Non-pigmented ciliary epithelial cell (primary cell): ENCODE measurements around the gene ACACB.
"Not testable (repeated sequence)": the region's sequence is repeated elsewhere in the genome, so short reads cannot be mapped to it uniquely, and the experiment has no call there.

Experiments
- DNase-seq: peaks from one replicate; pipeline ENCODE4 v3.0.0-alpha.2; 2010; ENCODE audit warnings: low read depth

ACACB gene

DNA sequence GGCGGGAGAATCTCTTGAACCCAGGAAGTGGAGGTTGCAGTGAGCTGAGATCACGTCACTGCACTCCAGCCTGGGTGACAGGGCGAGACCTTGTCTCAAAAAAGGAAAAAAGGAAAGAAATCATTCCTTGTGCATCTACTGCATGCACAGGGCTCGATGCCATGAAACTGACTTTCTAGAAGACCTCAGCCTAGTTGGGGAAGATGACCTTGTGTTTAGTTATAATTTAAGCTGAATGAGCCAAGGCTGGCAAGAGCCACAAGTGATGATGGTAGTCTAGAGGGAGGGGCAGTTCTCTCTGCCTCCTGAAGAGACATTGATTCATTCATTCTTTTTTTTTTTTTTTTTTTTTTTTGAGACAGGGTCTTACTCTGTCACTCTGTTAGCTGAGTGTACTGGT is 24.2 kb downstream of the ACACB start:
- DNase-seq: no peak

DNA sequence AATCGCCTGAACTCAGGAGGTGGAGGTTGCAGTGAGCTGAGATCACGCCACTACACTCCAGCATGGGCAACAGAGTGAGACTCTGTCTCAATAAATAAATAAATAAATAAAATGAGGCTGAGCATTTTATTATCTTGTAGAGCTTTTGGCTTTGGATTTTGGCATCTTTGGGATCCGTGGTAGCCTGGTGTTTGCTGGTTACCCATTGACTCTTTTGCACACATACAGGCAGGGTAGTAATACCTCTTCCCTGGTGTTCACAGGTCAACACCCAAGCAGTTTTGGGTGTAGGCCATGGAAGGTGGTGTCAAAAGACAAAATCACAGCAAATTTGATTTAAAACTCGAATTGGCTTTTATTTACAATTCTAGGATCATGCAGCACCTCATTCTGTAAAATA is 27.8 kb downstream of the ACACB start:
- no peak for DNase-seq

DNA sequence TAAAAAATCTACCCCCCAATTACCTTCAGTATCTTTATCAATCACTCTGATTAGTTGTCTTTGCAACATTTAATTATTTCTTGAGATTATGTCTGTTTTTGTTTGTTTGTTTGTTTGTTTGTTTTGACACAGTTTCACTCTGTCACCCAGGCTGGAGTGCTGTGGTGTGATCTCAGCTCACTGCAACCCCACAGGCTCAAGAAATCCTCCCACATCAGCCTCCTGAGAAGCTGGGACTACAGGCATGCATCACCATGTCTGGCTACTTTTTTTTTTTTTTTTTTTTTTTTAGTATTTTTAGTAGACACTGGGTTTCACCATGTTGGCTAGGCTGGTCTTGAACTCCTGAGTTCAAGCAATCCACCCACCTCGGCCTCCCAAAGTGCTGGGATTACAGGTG is 30.7 kb downstream of the ACACB start:
- not testable (repeated sequence) for DNase-seq

DNA sequence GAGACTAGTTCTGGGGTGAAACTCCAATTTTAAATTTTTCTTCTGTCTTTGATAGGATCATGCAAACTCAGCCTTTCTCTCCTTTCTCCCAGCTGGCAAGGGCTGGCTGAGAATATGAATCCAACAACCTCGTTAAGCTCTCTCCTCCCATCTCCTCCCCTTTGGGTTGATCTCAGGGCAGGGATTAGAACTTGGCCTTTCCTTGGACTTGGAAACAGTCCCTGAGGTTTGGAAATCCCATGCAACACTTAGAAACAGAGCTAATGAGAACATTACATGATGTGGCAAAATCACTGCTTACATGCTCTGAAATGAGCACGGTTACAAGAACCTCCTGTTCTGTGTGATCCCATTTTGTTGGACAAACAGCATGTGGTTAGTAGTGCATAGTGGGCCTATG is 31.6 kb downstream of the ACACB start:
- no peak for DNase-seq

DNA sequence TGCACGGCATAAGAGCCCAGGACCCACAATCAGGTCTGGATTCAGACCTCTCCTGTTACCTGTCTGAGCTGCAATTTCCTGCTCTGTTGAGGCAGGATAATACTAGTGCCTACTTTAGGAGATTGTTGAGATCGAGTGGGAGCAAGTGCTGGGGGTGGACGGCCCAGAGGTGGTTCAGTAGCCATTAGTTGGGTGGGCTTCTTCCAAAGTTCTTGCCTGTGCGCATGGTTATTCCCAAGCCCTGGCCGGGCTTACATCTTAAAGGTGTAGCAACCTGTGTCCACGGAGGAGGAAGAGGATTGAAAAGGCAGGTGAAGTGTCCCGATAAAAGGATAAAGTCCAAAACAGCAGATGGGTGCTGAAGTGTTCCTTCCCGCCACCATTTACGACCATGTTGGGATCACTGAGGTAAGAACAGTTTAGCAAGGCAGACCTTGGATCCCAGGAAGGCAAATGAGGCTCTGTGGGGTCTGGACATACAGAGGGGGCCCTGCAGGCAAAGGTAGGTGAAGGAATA is 33.8 kb downstream of the ACACB start:
- no peak for DNase-seq

DNA sequence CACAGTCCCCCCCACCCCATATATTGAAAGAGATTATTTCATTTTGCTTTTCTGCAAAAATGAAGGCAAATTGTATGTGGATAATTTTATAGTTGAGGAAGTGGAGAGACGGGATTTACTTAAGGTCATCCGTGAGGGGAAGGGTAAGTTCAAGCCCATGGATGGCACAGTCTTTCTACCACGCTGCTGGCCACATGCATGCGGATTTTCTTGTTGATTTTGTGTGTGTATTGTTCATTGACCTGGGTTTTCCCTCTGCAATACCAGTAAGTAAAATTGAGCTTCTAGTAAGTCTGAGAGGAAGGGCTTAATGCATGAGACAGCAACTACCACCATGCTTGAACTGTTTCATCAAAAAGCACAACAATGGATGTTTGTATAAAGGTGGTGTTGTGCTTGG is 35.1 kb downstream of the ACACB start:
- DNase-seq: no peak

DNA sequence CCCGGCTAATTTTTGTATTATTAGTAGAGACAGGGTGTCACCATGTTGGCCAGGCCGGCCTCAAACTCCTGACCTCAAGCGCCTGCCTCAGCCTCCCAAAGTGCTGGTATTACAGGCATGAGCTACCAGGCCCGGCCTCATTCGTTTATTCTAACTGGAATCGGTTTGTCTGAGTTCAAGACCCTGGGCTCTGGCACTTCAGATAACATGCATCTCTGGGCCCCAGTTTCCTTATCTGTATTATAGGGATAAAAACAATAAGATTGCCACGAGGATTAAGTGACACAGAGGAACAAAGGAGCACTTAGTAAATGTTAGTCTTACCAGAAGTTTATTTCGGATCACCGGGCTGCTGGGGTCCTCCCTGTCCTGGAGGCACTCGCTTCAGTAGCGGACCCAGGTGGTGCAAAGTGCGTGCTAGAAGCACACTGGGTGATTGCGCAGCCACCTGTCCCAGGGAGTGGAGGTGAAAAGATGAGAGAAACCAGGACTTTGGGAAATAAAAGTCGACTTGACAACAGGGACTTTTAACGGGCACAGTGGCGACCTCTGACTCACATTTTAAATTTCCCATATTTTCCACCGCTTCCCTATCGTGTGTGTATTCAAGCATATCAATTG is 37.5 kb downstream of the ACACB start:
- DNase-seq: no peak

DNA sequence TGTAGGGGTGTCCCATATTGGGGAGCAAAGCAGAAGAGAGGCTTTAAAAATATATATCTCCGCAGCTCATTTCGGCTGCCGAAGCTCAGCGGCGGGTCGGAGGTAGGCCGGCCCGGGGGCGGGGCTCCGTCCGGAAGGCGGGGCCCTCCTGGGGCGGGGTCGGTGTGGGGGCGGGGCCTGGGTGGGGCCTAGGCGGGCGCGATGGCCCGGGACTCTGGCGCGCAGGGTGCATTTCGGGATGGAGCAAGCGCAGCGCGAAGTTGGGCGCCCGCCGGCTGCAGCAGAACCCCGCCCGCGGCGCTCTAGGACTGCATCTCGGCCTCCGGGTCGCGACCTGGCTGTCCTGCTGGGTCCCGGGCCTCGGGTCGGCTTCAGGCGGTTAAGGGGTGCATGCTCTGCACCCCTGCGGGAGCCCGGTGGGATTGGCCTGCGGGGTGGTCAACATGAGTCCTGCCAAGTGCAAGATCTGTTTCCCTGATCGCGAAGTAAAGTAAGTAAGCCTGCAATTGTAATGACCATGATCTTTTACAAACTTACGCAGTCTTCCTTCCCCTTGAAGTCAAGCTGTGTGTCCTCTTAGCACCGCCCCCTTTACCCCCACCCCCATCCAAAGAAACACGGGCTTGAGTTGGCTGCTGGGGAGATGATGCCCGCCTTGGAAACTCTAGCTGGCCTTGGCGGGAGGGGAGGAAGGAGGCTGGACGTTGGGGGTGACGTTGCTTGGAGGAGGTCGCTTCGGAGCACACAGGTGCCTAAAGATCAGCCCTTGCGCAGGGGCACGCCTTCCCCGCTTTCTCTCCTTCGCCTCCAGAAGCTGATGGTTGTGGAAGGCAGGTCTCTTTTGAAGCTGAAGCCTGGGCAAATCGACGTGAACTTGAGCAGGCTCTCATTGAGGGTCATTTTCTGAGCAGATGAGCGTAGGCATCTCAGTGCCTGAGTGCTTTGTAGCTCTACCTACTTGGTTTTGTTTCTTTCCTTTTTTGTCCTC is 38.4 kb downstream of the ACACB start:
- DNase-seq: peak; percentile 11

DNA sequence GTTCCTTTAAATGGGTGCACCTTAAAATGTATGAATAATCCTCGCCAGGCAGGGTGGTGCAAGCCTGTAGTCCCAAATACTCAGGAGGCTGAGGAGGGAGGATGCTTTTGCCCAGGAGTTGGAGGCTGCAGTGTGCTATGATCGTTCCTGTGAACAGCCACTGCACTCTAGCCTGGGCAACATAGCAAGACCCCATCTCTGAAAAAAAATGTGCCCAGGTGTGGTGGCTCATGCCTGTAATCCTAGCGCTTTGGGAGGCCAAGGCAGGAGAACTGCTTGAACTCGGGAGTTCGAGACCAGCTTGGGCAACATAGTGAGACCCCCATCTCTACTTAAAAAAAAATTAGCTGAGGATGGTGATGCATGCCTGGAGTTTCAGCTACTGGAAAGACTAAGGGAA is 39.6 kb downstream of the ACACB start:
- no peak for DNase-seq

DNA sequence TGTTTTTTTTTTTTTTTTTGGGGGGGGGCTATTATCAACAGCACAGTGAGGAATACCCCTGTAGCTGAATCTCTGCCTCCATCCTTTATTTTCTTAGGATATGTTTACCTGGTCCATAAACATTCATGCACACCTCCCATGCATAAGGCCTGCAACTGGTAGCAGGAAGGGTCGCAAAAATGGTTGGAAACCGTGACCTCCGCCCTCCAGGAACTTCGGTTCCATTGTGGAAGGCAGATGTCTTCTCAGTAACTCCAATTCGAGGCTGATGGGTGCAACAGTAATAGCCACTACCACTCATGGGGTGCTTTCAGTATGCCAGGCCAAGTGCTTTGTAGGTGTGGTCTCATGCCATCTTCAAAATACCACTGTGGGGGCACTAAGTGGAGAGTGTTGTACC is 40.2 kb downstream of the ACACB start:
- DNase-seq: no peak

DNA sequence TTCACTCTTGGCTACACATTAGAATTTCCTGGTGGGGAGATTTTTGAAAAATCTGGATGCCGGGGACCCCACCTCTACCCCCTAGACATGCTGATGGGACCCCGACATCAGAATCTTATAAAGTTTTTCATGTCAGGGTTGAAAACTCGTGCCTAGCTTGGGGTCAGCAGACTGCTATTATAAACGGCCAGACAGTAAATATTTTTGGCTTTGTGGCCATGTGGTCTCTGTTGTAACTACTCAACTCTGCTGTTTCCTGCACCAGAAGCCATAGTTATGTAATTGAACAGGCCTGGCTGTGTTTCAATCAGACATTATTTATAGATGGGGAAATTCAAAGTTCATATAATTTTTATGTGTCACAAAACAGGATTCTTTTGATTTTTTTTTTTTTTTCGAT is 41.6 kb downstream of the ACACB start:
- no peak for DNase-seq

DNA sequence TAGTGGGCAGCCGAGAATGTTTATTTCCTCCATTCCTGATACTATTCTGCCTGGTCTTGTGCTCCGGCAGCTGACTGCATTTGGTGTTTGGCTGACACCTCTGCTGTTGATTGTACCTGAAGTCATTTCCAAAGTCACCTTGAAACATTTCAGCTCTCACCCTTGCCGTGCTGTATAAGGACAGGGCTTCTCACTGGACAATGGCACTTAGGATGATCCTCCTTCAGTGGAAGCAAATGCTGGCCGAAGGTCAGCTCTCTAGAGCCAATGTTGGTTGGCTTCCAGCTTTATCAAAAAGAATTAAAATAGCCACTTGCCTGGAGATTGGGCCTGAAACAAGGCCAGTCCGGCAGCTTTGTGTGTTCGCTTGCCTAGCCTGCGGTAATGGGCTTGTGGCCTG is 44.0 kb downstream of the ACACB start:
- DNase-seq: no peak

DNA sequence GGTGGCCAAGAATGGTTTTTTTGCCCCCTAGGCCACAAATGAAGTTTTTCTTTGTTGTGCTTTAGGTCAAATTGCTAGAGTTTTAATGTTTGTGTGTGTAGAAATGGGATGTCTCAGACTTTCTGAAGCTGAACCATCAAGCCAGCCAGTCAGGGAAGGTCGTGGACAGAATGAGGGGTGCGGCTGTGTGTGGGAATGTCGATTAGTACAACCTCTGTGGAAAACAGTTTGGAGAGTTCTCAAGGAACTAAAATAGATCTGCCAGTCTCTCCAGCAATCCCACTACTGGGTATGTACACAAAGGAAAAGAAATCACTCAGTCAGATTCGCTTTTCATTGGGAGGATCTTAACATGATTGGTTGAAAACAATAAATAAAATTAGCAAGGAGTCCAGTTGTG is 44.5 kb downstream of the ACACB start:
- DNase-seq: no peak

DNA sequence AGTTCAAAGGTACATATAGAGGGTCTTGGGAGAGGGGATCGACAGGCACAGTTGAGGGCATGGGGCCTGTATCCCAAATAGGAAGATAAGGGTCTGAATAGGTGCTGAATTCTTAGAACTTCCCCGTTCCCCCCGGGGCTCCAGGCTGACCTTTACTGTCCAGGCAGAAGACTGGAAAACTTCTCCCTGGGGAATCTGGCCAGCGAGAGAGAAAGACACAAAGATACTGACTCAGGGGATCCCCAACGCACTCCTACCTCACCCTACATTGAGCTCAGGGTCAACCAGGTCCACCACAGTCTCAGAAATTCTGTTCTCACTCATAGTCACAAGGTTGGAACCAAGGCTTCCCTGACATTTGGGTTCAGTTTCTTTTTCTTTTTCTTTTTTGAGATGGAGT is 46.2 kb downstream of the ACACB start:
- DNase-seq: no peak

DNA sequence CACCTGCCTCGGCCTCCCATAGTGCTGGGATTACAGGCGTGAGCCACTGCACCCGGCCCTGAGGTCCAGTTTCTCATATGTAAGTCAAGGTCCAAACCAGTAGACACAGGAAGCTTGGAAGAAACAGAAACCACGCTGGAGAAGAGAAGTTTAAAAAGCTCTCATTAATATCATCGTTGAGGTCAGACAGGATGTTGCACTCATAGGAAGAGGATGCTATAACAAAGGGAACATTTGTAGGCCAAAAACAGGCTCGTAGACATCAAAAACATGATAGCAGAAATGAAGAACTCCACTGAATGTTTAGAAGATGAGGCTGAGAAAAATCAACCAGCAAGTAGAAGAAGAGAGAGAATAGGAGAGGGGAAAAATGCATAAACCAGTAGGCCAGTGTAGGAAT is 46.8 kb downstream of the ACACB start:
- DNase-seq: no peak

DNA sequence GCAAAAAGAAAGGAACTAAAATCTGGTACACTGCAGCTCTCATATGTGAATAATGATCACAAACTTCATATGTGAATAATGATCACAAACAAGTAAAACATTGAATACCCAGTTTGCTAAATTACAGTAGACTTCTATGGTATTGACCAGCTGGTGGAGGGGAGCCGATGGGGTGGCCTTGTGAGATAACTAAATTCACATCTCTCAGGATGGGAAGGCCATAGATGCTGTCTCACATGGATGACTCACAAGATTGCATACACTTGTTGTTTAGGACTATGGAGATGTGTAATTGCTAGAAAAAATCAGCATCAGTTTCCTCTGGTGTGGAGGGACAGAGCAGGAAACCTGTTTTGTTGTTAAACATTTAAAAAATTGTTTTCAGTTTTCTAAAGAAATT is 49.2 kb downstream of the ACACB start:
- no peak for DNase-seq

DNA sequence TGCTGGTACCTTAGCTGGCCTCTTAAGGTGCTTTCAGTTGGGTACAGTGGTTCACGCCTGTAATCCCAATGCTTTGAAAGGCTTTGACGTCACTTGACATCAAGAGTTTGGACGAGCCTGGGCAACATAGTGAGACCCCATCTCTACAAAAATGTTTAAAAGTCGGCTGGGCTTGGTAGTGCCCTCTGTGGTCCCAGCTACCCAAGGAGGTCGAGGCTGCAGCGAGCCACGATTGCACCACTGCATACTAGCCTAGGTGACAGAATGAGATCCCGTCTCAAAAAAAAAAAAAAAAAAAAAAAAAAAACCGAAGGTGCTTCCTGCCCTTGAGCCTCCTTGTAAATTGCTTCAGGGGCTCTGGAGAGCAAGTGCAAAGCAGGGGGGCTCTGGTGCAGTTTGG is 50.0 kb downstream of the ACACB start:
- no peak for DNase-seq

DNA sequence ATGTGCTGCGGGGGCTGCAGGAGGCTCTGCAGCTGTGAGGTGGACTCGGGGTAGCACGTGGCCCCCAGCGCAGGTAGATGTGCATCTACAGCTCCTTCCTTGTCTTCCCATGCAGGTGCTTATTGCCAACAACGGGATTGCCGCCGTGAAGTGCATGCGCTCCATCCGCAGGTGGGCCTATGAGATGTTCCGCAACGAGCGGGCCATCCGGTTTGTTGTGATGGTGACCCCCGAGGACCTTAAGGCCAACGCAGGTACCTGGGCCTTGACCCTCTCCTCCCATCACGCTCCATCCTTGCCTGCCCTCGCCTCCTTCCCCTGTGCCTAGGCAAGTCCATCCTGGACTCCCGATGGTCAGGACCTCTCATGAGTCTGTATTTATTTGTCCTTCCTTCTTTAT is 51.4 kb downstream of the ACACB start:
- DNase-seq: no peak

DNA sequence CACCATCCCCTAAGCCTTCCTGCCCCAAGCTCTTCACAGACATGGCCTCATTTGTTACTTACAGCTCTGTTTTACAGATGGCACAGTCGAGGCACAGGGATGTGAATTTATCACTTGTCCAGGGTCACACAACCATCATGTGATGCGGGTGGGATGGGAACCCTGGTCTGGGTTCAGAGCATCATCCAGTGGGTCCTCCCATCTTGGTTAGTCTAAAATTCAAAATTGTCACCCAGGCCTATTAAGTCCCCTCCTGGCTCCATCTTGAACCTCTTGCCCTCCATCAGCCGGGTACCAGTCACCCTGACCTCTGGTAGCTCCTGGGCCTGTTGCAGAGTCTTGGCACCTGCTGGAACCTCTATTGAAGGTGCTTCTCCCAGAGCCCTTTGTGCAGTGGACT is 52.9 kb downstream of the ACACB start:
- DNase-seq: no peak

DNA sequence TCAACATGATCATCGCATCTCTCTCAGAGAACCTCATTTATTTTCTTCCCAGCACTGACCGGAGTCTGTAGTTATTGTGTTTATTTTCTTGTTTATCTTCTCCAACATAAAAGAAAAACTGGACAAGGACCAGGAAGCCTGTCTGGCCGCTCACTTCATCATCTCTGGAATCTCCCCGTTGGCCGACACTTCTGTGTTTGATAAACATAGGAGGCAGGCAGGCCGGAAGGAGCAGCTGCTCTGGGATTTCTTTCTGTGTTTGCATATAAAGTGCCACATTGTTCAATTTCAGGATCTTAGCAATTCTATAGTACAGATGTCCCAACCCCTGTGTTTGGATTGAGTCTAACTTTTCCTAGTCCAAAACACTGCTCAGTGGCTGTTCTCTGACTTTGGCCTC is 53.3 kb downstream of the ACACB start:
- no peak for DNase-seq

DNA sequence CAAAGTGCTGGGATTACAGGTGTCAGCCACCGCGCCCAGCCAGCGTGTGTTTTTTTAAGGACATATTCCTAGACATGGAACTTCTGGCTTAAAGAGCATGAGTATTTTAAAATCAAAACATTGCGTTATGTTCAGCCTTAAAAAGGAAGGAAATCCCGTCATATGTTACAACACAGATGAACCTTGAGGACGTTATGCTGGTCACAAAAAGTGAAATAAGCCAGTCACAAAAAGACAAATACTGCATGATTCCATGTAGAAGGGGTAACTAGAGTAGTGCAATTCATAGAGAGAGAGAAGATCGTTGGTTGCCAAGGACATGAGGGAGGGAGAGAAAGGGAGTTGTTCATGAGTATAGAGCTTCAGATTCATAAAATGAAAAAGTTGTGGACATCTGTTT is 53.9 kb downstream of the ACACB start:
- no peak for DNase-seq

DNA sequence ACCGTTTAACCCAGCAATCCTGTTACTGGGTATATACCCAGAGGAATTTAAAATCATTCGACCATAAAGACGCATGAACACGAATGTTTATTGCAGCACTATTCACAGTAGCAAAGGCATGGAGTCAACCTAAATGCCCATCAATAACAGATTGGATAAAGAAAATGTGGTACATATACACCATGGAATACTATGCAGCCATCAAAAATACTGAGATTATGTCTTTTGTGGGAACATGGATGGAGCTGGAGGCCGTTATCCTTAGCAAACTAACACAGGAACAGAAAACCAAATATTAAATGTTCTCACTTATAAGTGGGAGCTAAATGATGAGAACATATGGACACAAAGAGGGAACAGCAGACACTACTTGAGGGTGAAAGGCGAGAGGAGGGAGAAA is 56.4 kb downstream of the ACACB start:
- not testable (repeated sequence) for DNase-seq

DNA sequence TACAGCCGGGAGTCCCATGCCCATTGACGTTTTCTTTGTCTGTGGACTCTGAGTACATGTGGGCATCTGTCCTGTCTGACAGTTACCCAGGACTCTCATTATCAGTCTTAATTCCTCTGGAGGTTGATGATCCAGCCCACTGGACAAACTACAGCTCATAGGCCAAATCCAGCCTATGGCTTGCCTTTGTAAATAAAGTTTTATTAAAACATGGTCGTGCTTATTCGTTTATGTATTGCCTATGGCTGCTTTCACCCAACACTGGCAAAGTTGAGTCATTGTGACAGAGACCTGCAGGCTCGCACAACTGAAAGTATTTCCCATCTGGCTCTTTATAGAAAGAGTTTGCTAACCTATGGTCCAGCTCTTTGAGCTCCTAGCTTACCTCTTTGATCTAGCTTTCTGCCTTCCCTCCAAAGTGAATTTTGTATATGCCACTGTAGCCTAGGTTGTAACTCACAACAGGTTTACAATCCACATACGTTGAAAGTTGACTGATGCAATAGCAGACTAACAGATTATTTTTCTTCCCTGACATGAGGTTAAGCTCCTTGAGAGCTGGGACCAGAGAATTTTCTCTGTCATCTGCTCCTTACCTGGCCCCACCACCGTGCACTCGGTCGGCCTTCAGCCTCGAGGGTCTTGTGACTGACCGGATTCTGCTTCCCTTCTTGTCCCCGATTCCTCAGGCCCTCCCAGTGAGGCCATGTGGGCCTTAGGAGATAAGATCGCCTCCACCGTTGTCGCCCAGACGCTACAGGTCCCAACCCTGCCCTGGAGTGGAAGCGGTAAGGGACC is 57.3 kb downstream of the ACACB start:
- DNase-seq: no peak
